Right ventricle myocardium inferior (tissue), 1 donor: ENCODE results near the gene USP17L30. TPM values are rescaled to one million over a fixed set of nuclear protein-coding genes. Genes with fewer than 3 reads are reported as not detected.
A peak's percentile ranks its signal among the peaks of the same experiment; 100 is the strongest.
"Not testable (repeated sequence)": the region's sequence is repeated elsewhere in the genome, so short reads cannot be mapped to it uniquely, and the experiment has no call there.

Experiments used
- ATAC-seq: fragments of 200-7000 bp; cut with Tn5 transposase; one replicate; pipeline ENCODE4 v1.9.1; 2020; ENCODE audit warnings: mild to moderate bottlenecking, moderate library complexity
- DNase-seq: peaks from one replicate; pipeline ENCODE4 v3.0.0; 2021; ENCODE audit errors: missing footprints
- intact Hi-C: fragments of 100-400 bp; cut with DNase I; formaldehyde crosslinking; loops from one replicate; pipeline ENCODE4 v1.11.0; 2022
- long read RNA-seq: library from polyadenylated mRNA; unstranded; transcript quantifications from one replicate; pipeline ENCODE4 v2.0.0, GENCODE V29; 2021
- total RNA-seq: library from RNA; stranded (reverse); fragmentation: NEBNext Ultra II Directional; extraction: Animal tissue kit (Norgen Biotek cat#: 25700); gene quantifications from one replicate; pipeline ENCODE4 v1.2.1, GENCODE V29; 2021
- donor health status: DM: no; HTN: yes; CAD: no; lungs with severe emphysema.

The USP17L30 gene, protein sequence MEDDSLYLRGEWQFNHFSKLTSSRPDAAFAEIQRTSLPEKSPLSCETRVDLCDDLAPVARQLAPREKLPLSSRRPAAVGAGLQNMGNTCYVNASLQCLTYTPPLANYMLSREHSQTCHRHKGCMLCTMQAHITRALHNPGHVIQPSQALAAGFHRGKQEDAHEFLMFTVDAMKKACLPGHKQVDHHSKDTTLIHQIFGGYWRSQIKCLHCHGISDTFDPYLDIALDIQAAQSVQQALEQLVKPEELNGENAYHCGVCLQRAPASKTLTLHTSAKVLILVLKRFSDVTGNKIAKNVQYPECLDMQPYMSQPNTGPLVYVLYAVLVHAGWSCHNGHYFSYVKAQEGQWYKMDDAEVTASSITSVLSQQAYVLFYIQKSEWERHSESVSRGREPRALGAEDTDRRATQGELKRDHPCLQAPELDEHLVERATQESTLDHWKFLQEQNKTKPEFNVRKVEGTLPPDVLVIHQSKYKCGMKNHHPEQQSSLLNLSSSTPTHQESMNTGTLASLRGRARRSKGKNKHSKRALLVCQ
- total RNA-seq: not detected
- long read RNA-seq: 0 reads

DNA sequence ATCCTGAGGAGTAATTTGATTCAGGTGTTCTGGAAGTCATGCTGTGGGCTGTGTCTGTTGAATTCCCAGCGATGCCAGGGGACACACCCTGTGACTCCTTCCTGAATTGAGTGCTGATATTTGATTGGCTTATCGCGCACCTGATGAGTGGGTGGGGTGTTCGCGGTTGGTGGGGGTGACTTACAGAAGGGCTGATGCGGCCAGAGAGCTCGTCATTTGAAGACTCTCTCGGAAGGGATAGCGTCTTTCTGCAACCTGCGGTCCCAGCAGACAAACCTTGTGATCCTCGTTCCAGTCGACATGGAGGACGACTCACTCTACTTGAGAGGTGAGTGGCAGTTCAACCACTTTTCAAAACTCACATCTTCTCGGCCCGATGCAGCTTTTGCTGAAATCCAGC lies at the start of gene USP17L30:
USP17L30 (plus strand) TSS at position 301 of the 400 bp plus-strand sequence; CDS start at position 301, 0 bp downstream.
- not testable (repeated sequence) for ATAC-seq

DNA sequence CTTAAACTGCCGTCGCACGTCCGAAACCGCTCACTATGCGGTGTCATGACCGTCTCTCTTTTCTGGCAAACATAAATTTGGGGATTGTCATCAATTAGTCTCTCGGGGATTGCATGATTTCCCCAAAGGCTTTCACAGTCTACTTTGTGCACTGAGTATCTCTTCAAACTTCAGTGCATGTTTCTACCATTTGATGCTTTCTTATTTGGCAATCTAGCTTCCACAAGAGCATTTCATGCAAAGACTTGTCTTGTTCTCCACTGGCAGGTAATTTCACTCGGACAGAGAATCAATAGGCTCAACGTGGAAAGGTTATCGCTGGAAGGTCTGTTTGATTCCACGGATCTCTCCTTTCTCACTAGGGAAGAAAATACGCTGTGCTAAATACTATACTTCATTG lies 38.7 kb upstream of the USP17L30 start:
- ATAC-seq, DNase-seq, intact Hi-C loops: not testable (repeated sequence)

More for the DNA sequence above, at the start of gene USP17L30:
- intact Hi-C loops, DNase-seq: not testable (repeated sequence)

GRCh38 chr4:9324865-9325264 lies 38.1 kb upstream of the USP17L30 start, which contains the start of gene USP17L24:
Gene USP17L24 (plus strand): TSS chr4:9325165. CDS start chr4:9325165, 0 bp downstream.
- DNase-seq, intact Hi-C loops: not testable (repeated sequence)

DNA sequence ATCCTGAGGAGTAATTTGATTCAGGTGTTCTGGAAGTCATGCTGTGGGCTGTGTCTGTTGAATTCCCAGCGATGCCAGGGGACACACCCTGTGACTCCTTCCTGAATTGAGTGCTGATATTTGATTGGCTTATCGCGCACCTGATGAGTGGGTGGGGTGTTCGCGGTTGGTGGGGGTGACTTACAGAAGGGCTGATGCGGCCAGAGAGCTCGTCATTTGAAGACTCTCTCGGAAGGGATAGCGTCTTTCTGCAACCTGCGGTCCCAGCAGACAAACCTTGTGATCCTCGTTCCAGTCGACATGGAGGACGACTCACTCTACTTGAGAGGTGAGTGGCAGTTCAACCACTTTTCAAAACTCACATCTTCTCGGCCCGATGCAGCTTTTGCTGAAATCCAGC lies 33.3 kb upstream of the USP17L30 start, which contains the start of gene USP17L25:
USP17L25 (plus strand) TSS at position 301 of the 400 bp plus-strand sequence; CDS start at position 301, 0 bp downstream.
- ATAC-seq, intact Hi-C loops, DNase-seq: not testable (repeated sequence)

More at GRCh38 chr4:9324865-9325264, 38.1 kb upstream of the USP17L30 start, which contains the start of gene USP17L24:
- not testable (repeated sequence) for ATAC-seq

DNA sequence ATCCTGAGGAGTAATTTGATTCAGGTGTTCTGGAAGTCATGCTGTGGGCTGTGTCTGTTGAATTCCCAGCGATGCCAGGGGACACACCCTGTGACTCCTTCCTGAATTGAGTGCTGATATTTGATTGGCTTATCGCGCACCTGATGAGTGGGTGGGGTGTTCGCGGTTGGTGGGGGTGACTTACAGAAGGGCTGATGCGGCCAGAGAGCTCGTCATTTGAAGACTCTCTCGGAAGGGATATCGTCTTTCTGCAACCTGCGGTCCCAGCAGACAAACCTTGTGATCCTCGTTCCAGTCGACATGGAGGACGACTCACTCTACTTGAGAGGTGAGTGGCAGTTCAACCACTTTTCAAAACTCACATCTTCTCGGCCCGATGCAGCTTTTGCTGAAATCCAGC lies 28.6 kb upstream of the USP17L30 start, which contains the start of gene USP17L26:
USP17L26 (plus strand) TSS at position 301 of the 400 bp plus-strand sequence; CDS start at position 301, 0 bp downstream.
- intact Hi-C loops, ATAC-seq, DNase-seq: not testable (repeated sequence)

DNA sequence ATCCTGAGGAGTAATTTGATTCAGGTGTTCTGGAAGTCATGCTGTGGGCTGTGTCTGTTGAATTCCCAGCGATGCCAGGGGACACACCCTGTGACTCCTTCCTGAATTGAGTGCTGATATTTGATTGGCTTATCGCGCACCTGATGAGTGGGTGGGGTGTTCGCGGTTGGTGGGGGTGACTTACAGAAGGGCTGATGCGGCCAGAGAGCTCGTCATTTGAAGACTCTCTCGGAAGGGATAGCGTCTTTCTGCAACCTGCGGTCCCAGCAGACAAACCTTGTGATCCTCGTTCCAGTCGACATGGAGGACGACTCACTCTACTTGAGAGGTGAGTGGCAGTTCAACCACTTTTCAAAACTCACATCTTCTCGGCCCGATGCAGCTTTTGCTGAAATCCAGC lies 23.8 kb upstream of the USP17L30 start, which contains the start of gene USP17L5:
USP17L5 (plus strand) TSS at position 301 of the 400 bp plus-strand sequence; CDS start at position 301, 0 bp downstream.
- ATAC-seq, DNase-seq, intact Hi-C loops: not testable (repeated sequence)

DNA sequence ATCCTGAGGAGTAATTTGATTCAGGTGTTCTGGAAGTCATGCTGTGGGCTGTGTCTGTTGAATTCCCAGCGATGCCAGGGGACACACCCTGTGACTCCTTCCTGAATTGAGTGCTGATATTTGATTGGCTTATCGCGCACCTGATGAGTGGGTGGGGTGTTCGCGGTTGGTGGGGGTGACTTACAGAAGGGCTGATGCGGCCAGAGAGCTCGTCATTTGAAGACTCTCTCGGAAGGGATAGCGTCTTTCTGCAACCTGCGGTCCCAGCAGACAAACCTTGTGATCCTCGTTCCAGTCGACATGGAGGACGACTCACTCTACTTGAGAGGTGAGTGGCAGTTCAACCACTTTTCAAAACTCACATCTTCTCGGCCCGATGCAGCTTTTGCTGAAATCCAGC lies 19.1 kb upstream of the USP17L30 start, which contains the start of gene USP17L27:
USP17L27 (plus strand) TSS at position 301 of the 400 bp plus-strand sequence; CDS start at position 301, 0 bp downstream.
- intact Hi-C loops, DNase-seq, ATAC-seq: not testable (repeated sequence)

DNA sequence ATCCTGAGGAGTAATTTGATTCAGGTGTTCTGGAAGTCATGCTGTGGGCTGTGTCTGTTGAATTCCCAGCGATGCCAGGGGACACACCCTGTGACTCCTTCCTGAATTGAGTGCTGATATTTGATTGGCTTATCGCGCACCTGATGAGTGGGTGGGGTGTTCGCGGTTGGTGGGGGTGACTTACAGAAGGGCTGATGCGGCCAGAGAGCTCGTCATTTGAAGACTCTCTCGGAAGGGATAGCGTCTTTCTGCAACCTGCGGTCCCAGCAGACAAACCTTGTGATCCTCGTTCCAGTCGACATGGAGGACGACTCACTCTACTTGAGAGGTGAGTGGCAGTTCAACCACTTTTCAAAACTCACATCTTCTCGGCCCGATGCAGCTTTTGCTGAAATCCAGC lies 14.3 kb upstream of the USP17L30 start, which contains the start of gene USP17L28:
USP17L28 (plus strand) TSS at position 301 of the 400 bp plus-strand sequence; CDS start at position 301, 0 bp downstream.
- ATAC-seq, DNase-seq, intact Hi-C loops: not testable (repeated sequence)

- ATAC-seq, intact Hi-C loops, DNase-seq: not testable (repeated sequence)
Observed at GRCh38 chr4:9350866-9351265, 12.1 kb upstream of the USP17L30 start.

- ATAC-seq, DNase-seq, intact Hi-C loops: not testable (repeated sequence)
Observed at GRCh38 chr4:9353338-9353737, 9.6 kb upstream of the USP17L30 start, which contains the start of gene USP17L29. Gene USP17L29 (plus strand): TSS chr4:9353638. CDS start chr4:9353638, 0 bp downstream.

DNA sequence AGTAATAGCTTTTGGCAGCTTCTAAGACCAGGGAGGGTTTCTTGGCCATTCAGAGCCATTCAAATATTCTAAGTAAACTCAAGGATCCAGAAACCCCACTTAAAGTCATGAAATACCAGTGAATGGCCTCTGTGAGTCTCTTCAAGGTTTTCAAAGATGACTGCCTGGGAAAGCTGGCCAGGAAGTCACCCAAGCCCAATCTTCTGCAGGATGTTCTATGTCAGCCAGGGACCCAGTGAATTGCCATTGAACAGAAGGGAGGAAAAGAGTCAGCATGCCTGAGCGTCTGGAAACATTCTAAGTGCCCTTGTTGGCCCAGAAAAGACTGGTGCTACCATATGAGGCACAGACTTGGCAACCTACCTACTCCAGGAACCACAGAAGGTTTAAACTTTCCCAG lies 17.0 kb downstream of the USP17L30 start:
- intact Hi-C loops, ATAC-seq, DNase-seq: not testable (repeated sequence)

- intact Hi-C loops, ATAC-seq: not testable (repeated sequence)
- peak; percentile 67 for DNase-seq
Observed at GRCh38 chr4:9381012-9381534, 18.1 kb downstream of the USP17L30 start.

GRCh38 chr4:9384126-9384525 lies 21.2 kb downstream of the USP17L30 start:
- DNase-seq (no peak), ATAC-seq (no peak)
- intact Hi-C loops: no loop called here

DNA sequence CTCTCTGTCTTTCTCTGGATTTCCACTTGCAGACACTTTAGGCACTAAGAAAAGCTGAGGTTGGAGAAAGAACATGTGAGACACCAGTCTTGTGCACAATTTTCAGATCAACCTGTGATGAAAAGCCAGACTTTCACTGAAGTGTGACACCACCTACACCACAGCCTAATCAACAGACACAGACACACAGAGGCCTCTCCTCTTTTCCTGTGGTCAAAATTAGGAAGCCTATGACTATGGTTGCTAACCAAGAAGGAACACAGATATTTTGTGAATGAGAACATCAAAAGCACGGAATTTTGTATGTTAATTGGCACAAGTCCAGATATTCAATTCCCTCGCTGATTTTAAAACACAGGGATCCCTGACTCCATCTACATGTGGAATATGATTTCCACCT lies 26.1 kb downstream of the USP17L30 start:
- ATAC-seq, intact Hi-C loops: not testable (repeated sequence)

DNA sequence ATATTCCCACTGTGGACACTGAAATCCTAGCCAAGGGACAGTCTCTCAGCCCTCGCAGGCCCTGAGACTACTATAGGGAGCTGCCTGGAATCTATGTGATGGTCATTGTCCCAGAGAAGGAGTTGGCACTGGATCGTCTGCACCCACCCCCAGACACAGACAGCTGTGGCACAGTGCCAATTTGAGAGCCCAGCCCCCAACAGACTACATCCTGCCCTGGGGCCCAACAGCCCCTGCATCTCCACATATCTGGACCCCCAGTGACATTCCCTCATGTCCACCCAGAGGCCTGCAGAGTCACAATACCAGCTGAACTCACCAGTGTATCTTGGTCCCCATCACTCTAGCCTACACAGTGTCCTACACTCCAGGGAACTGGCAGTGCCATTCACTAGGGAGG lies 42.8 kb downstream of the USP17L30 start:
- DNase-seq, ATAC-seq: not testable (repeated sequence)

More for the DNA sequence above, 26.1 kb downstream of the USP17L30 start:
- not testable (repeated sequence) for DNase-seq

DNA sequence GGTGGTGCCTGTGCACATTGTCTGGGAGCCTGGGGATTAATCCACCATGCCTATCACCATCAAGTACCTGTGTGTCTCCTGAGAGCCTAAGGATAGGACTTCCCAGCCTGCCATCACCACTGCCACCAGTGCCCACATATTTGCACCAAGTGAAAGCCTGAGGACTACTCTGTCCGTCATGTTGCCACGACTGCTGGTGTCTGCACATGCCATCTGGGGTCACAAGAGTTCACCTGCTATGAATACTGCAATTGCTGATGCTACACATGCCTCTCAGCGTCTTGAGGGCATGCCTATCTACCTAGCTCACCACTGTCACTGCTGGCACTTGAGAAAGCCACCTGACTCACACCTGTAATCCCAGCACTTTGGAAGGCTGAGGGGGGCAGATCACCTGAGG lies 43.6 kb downstream of the USP17L30 start:
- intact Hi-C loops, ATAC-seq: not testable (repeated sequence)

More for the DNA sequence above, 42.8 kb downstream of the USP17L30 start:
- intact Hi-C loops: not testable (repeated sequence)

GRCh38 chr4:9409793-9410192 lies 46.9 kb downstream of the USP17L30 start:
- ATAC-seq (no peak), DNase-seq (no peak)
- intact Hi-C loops: no loop called here

More for the DNA sequence above, 43.6 kb downstream of the USP17L30 start:
- not testable (repeated sequence) for DNase-seq
